Body of pancreas (tissue), 4 donors: ENCODE results near the gene TMEM256. TPM values are rescaled to one million over a fixed set of nuclear protein-coding genes. Genes with fewer than 3 reads are reported as not detected.

Experiments
- ATAC-seq: fragments of 150-250 bp; one replicate; pipeline ENCODE4 v1.9.1; 2016
- DNase-seq, 4 donors: peaks; one replicate each; pipeline ENCODE4 v3.0.0-alpha.2; 2019
- H3K27ac ChIP-seq, 4 donors: fragments of 200-600 bp; sonication (generic); 1 replicate in 3 of 4; 2 replicates in 1 of 4; pipeline versions ENCODE4 v1.5.1 to v1.6.1; 2016 to 2019; ENCODE audit warnings: mild to moderate bottlenecking in 1 of 4, mixed read lengths in 1 of 4, moderate library complexity in 1 of 4
- H3K27me3 ChIP-seq, 2 donors: fragments of 200-600 bp; sonication (generic); one replicate each; pipeline ENCODE4 v1.6.0; 2016; ENCODE audit warnings: mild to moderate bottlenecking in 1 of 2
- H3K36me3 ChIP-seq, 2 donors: fragments of 200-600 bp; sonication (generic); replicated peaks in 1 of 2; 2 replicates each; pipeline ENCODE4 v1.5.1; 2016; ENCODE audit warnings: low read depth in 2 of 2; ENCODE audit not compliant: insufficient read depth in 1 of 2
- H3K4me1 ChIP-seq: fragments of 200-600 bp; sonication (generic); one replicate; pipeline ENCODE4 v1.6.0; 2016
- H3K4me3 ChIP-seq, 2 donors: fragments of 200-600 bp; sonication (generic); 1 replicate in 1 of 2; 2 replicates in 1 of 2; pipeline ENCODE4 v1.5.1; 2016 to 2019
- H3K9me3 ChIP-seq, 3 donors: fragments of 200-600 bp; sonication (generic); 1 replicate in 2 of 3; 2 replicates in 1 of 3; pipeline ENCODE4 v1.5.1; 2016
- POLR2A ChIP-seq, 3 donors: fragments of 450-650 bp; IDR thresholded peaks; one replicate each; pipeline ENCODE4 v1.6.1; 2016; ENCODE audit warnings: antibody characterized with exemption in 3 of 3, mild to moderate bottlenecking in 2 of 3
- WGBS, 2 donors: methylation state at CpG; one replicate each; pipeline ENCODE4 v1.1.5; 2017; 5-methylcytosine and 5-hydroxymethylcytosine counted together
- intact Hi-C: fragments of 100-400 bp; cut with DNase I; formaldehyde crosslinking; loops from one replicate; pipeline ENCODE4 v1.15.1; 2023
- total RNA-seq, 2 donors: library from RNA; depleted of rRNA; stranded (reverse); fragments of >200 nt; gene quantifications; one replicate each; pipeline ENCODE4 v1.1.0, GENCODE V29; 2016
- TF ChIP-seq, protein P1 (sequence below), 7 experiments: fragments of 450-650 bp in 4 of 7; fragments of 200-600 bp in 3 of 7; sonication (generic) in 3 of 7; IDR thresholded peaks; one replicate each; pipeline ENCODE4 v1.5.1; 2016 to 2019; ENCODE audit warnings: antibody characterized with exemption in 7 of 7

The TMEM256 gene
- total RNA-seq, 2 donors from 2014 or later, result 14.5 to 21.8 TPM

DNA sequence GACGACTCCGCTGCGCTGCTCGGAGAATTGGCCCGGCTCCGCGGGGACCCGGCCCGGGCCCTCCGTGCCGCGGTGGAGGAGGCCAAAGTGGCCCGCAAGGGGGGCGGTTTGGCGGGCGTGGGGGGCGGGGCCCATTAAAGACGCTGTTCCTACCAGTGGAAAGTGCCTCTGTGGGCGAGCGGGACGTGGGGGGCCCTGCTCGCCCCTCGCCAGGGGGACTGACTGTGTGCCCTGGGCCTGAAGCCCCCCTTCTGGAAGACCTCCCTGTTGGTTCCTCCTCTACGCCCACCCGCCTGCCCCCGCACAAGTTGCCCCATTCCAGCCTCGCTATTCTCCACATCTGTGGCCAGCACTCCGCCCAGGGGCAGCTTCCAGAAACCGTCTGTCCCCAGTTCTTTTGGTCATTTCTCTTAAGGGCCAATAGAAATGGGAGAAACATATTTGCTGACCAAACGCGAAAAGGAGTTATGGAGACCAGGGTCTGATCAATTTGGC lies 33.5 kb upstream of the TMEM256 start:
- H3K9me3 ChIP-seq, result no peaks in the 10 kb centered on the region
- ATAC-seq, result no peak
- TF ChIP-seq POLR2A (IDR thresholded peaks at IDR 0.05), result no peak
- TF ChIP-seq, protein P1, sequence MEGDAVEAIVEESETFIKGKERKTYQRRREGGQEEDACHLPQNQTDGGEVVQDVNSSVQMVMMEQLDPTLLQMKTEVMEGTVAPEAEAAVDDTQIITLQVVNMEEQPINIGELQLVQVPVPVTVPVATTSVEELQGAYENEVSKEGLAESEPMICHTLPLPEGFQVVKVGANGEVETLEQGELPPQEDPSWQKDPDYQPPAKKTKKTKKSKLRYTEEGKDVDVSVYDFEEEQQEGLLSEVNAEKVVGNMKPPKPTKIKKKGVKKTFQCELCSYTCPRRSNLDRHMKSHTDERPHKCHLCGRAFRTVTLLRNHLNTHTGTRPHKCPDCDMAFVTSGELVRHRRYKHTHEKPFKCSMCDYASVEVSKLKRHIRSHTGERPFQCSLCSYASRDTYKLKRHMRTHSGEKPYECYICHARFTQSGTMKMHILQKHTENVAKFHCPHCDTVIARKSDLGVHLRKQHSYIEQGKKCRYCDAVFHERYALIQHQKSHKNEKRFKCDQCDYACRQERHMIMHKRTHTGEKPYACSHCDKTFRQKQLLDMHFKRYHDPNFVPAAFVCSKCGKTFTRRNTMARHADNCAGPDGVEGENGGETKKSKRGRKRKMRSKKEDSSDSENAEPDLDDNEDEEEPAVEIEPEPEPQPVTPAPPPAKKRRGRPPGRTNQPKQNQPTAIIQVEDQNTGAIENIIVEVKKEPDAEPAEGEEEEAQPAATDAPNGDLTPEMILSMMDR (IDR thresholded peaks at IDR 0.05), result no peak
- intact Hi-C loops, result no loop called here
- H3K36me3 ChIP-seq, result no peaks in the 10 kb centered on the region
- 25 to 72% methylated on average over 8 to 27 of the region's 31 CpGs for WGBS, 2 donors
- H3K27ac ChIP-seq, result peak overlapping the region; percentile 80 to 94 (median 90)
- peaks cover 49% of the 10 kb centered on the region for H3K4me1 ChIP-seq
- H3K4me3 ChIP-seq, result no peak overlapping the region
- DNase-seq, result no peak
- H3K27me3 ChIP-seq, result no peaks in the 10 kb centered on the region

DNA sequence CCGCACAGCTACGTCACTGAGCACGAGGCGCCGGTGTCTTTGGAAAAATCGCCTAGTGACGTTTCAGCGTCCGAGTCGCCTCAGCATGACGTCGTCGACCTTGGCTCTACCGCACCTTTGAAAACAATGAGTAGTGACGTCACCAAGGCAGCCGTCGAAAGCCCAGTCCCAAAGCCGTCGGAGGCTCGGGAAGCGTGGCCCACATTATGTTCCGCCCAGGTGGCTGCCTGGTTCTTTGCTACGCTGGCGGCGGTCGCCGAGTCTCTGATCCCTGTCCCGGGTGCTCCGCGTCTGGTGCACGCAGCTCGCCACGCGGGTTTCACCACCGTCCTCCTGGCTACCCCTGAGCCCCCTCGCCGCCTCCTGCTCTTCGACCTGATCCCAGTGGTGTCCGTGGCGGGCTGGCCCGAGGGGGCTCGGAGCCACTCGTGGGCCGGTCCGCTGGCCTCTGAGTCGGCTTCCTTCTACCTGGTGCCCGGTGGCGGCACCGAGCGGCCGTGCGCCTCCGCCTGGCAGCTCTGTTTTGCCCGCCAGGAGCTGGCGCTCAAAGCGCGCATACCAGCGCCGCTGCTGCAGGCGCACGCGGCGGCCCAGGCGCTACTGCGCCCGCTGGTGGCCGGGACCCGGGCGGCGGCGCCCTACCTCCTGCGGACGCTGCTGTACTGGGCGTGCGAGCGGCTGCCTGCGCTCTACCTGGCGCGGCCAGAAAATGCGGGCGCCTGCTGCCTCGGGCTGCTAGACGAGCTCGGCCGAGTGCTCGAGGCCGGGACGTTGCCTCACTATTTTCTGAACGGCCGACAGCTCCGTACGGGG lies 32.9 kb upstream of the TMEM256 start:
- no peaks in the 10 kb centered on the region for H3K9me3 ChIP-seq
- H3K27ac ChIP-seq, result peak overlapping the region; percentile 80 to 94 (median 90)
- H3K27me3 ChIP-seq, result no peaks in the 10 kb centered on the region
- DNase-seq (peak; percentile 90 to 93 (median 91)), ATAC-seq (peak; percentile 75)
- no peaks in the 10 kb centered on the region for H3K36me3 ChIP-seq
- H3K4me3 ChIP-seq, result no peak overlapping the region
- H3K4me1 ChIP-seq, result peaks cover 49% of the 10 kb centered on the region
- TF ChIP-seq, protein P1 (IDR thresholded peaks at IDR 0.05), result peak; percentile 82 to 99 (median 91)
- peak; percentile 72 to 90 (median 89) for TF ChIP-seq POLR2A (IDR thresholded peaks at IDR 0.05)
- 5 to 44% methylated on average over 4 to 92 of the region's 92 CpGs for WGBS, 2 donors
- intact Hi-C loops, result no loop called here

DNA sequence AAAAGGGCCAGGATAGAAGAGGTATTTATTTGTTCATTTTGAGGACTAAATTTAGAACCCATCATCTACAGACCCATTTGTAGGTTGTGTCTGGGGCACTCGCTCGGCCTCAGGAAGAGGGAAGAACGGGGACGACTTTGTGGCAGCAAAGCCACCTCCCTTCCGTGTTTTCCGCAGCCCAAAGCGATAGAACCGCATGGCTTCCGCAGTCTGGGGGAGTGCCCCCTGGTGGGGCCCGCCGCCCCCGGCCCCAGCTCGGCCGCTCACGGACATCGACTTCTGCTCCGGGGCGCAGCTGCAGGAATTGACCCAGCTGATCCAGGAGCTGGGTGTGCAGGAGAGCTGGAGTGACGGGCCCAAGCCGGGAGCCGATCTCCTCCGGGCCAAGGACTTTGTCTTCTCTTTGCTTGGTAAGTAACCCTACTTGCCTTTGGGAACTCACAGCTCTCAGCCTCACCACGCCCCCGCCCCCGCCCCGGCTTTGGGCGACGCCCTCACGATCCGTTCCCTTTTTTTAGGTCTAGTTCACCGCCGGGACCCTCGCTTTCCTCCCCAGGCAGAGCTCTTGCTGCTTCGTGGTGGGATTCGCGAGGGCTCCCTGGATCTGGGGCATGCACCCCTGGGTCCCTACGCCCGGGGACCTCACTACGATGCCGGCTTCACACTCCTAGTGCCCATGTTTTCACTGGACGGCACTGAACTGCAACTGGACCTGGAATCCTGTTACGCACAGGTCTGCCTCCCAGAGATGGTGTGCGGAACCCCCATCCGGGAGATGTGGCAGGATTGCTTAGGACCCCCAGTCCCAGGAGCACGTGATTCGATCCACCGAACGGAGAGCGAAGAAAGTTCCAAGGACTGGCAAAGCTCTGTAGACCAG lies 32.0 kb upstream of the TMEM256 start:
- 5 to 7% methylated on average over 8 to 46 of the region's 49 CpGs for WGBS, 2 donors
- peaks cover 48% of the 10 kb centered on the region for H3K4me1 ChIP-seq
- peak; percentile 56 to 62 (median 57) for DNase-seq

DNA sequence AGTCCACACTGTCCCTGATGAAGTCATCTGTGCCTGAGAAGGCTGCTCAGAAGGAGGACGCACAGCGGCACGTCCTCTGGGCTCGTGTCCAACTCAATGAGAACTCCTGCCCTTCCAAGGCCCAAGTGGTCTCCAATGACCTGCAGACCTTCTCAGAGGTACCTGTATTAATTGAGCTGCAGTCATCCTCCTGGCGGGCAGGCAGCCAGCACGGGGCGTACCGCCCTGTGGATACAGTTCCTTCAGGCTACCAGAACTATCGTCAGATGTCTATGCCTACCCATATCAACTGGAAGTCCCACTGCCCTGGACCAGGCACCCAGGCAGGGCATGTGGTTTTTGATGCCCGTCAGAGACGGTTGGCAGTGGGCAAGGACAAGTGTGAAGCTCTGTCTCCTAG lies 28.4 kb upstream of the TMEM256 start:
- Histone ChIP-seq H3K27ac (no peak overlapping the region), H3K9me3 (no peaks in the 10 kb centered on the region), H3K4me1 (peaks cover 19% of the 10 kb centered on the region), H3K36me3 (no peaks in the 10 kb centered on the region), H3K4me3 (no peak overlapping the region), H3K27me3 (no peaks in the 10 kb centered on the region)
- TF ChIP-seq, protein P1 (IDR thresholded peaks at IDR 0.05), result no peak
- TF ChIP-seq POLR2A (IDR thresholded peaks at IDR 0.05), result no peak
- DNase-seq (no peak), ATAC-seq (no peak)
- intact Hi-C loops, result no loop called here
- 88 to 90% methylated on average over 11 of the region's 11 CpGs for WGBS, 2 donors

More for the DNA sequence above, 32.0 kb upstream of the TMEM256 start:
- H3K27me3 ChIP-seq, result no peaks in the 10 kb centered on the region
- intact Hi-C loops, result no loop called here
- H3K27ac ChIP-seq, result peak overlapping the region; percentile 80 to 94 (median 90)
- peak overlapping the region; percentile 25 to 32 for H3K4me3 ChIP-seq
- H3K36me3 ChIP-seq, result no peaks in the 10 kb centered on the region
- H3K9me3 ChIP-seq, result no peaks in the 10 kb centered on the region
- ATAC-seq, result peak; percentile 9
- TF ChIP-seq, protein P1 (IDR thresholded peaks at IDR 0.05), result peak in 2 of 7 experiments; percentile 3 to 27
- TF ChIP-seq POLR2A (IDR thresholded peaks at IDR 0.05), result peak in 2 of 3 donors; percentile 8 to 32
